ENCODE results near the gene PGBD2.
"Not testable (repeated sequence)": the region's sequence is repeated elsewhere in the genome, so short reads cannot be mapped to it uniquely, and the experiment has no call there.

Gene PGBD2

GRCh38 chr1:248886237-248886895, 19.7 kb upstream of the PGBD2 start:
- DNase-seq (ENCODE audit: low read depth in 2 of 2): no peak

- DNase-seq (ENCODE audit: low read depth in 2 of 2): not testable (repeated sequence)
These were observed 16.2 kb upstream of the PGBD2 start for GRCh38 chr1:248889914-248890243.

- no peak for DNase-seq (ENCODE audit: low read depth in 2 of 2)
These were observed 15.2 kb upstream of the PGBD2 start for GRCh38 chr1:248890549-248891498.

- DNase-seq (ENCODE audit: low read depth in 2 of 2): no peak
These were observed 14.3 kb upstream of the PGBD2 start for GRCh38 chr1:248891758-248892157.

- no peak for DNase-seq (ENCODE audit: low read depth in 2 of 2)
These were observed 13.4 kb upstream of the PGBD2 start for GRCh38 chr1:248892590-248892989.

- DNase-seq (ENCODE audit: low read depth in 2 of 2): no peak
These were observed 11.2 kb upstream of the PGBD2 start for GRCh38 chr1:248894837-248895236.

- no peak for DNase-seq (ENCODE audit: low read depth in 2 of 2)
These were observed 8.4 kb upstream of the PGBD2 start for GRCh38 chr1:248897412-248898337.

GRCh38 chr1:248900637-248901036, 5.4 kb upstream of the PGBD2 start:
- DNase-seq (ENCODE audit: low read depth in 2 of 2): no peak

GRCh38 chr1:248901578-248901977, 4.5 kb upstream of the PGBD2 start:
- no peak for DNase-seq (ENCODE audit: low read depth in 2 of 2)

GRCh38 chr1:248904437-248905216, 1.4 kb upstream of the PGBD2 start:
- DNase-seq (ENCODE audit: low read depth in 2 of 2): no peak

GRCh38 chr1:248905662-248906008, 400 bp upstream of the PGBD2 start:
- no peak for DNase-seq (ENCODE audit: low read depth in 2 of 2)

- no peak for DNase-seq (ENCODE audit: low read depth in 2 of 2)
These were observed 972 bp downstream of the PGBD2 start for GRCh38 chr1:248906753-248907661.

GRCh38 chr1:248910761-248911160, 4.7 kb downstream of the PGBD2 start:
- no peak for DNase-seq (ENCODE audit: low read depth in 2 of 2)

GRCh38 chr1:248913933-248914332, 7.9 kb downstream of the PGBD2 start:
- no peak for DNase-seq (ENCODE audit: low read depth in 2 of 2)

GRCh38 chr1:248914796-248915381, 8.9 kb downstream of the PGBD2 start:
- no peak for DNase-seq (ENCODE audit: low read depth in 2 of 2)

- DNase-seq (ENCODE audit: low read depth in 2 of 2): no peak
These were observed 12.1 kb downstream of the PGBD2 start for GRCh38 chr1:248918131-248918530.

- no peak for DNase-seq (ENCODE audit: low read depth in 2 of 2)
These were observed 17.6 kb downstream of the PGBD2 start for GRCh38 chr1:248923352-248924338.

GRCh38 chr1:248924696-248925532, 18.9 kb downstream of the PGBD2 start:
- peak; percentile 40 to 46 for DNase-seq (ENCODE audit: low read depth in 2 of 2)

Data from stimulated activated CD8-positive, alpha-beta memory T cell treated with anti-CD3 and anti-CD28 coated beads, Interleukin-15, amount 100 ng/mL, for 48 hours (primary cell).